ENCODE measurements around the gene YOD1.

The YOD1 gene

DNA sequence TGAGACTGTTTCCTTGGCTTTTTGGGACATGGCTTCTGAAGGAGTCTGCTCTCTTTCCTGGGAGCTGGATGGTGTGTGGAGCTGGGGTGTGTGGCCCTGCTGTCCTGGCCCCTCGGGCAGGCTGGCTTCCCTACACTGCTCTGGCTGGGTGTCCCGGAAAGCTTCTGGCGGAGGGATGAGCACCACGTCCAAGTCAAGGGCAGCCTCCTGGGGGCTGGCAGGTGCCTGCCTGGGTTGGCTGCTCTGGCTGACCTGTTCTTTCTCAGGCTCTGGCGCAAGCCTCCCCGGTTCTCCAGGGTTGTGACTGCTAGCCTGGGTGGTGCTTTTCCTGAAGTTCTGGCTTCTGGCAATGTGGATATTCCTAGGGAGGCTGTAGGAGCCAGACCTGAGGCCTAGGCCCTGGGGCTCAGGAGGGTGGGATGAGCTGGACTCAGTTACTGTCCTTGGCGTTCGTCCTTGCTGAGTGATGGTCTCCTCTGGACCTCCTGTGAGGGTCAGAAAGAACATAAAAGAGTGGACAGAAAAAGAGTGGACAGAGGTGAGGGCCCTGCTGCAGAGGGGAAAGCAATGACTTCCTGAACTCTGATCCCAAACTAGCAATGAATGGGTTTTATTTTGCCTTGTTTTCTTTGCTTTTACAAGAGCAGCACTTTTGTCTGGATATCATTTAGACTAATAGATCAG is 27.9 kb downstream of the YOD1 start:
- H3F3A ChIP-seq (ENCODE audit: control insufficient read depth, insufficient read depth) = no peaks in the 10 kb centered on the region
- no peaks in the 10 kb centered on the region for H3K9me3 ChIP-seq (ENCODE audit: control insufficient read depth, insufficient read depth, low read length)
- no peaks in the 10 kb centered on the region for H3K4me1 ChIP-seq (ENCODE audit: control insufficient read depth, low read length)
- H3K27ac ChIP-seq (ENCODE audit: low read depth, low read length) = no peak overlapping the region
- H3K4me2 ChIP-seq (ENCODE audit: low read length) = no peak overlapping the region
- no peaks in the 10 kb centered on the region for H3K9me2 ChIP-seq (replicated peaks; ENCODE audit: control insufficient read depth, low read length)
- H3K27me3 ChIP-seq (ENCODE audit: control insufficient read depth, low read length) = peaks cover 25% of the 10 kb centered on the region
- TF ChIP-seq, protein P1, sequence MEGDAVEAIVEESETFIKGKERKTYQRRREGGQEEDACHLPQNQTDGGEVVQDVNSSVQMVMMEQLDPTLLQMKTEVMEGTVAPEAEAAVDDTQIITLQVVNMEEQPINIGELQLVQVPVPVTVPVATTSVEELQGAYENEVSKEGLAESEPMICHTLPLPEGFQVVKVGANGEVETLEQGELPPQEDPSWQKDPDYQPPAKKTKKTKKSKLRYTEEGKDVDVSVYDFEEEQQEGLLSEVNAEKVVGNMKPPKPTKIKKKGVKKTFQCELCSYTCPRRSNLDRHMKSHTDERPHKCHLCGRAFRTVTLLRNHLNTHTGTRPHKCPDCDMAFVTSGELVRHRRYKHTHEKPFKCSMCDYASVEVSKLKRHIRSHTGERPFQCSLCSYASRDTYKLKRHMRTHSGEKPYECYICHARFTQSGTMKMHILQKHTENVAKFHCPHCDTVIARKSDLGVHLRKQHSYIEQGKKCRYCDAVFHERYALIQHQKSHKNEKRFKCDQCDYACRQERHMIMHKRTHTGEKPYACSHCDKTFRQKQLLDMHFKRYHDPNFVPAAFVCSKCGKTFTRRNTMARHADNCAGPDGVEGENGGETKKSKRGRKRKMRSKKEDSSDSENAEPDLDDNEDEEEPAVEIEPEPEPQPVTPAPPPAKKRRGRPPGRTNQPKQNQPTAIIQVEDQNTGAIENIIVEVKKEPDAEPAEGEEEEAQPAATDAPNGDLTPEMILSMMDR (IDR thresholded peaks at IDR 0.05; ENCODE audit: low read depth, low read length, poor library complexity, severe bottlenecking) = no peak
- TF ChIP-seq EZH2phosphoT487 (IDR thresholded peaks at IDR 0.05; ENCODE audit: borderline replicate concordance, low read length) = no peak
- H3K36me3 ChIP-seq (ENCODE audit: control insufficient read depth, low read length) = no peaks in the 10 kb centered on the region
- no peak overlapping the region for H3K4me3 ChIP-seq (ENCODE audit: low read length)
- no peaks in the 10 kb centered on the region for H4K20me1 ChIP-seq (ENCODE audit: control insufficient read depth, insufficient read depth, low read depth, low read length)
- no peaks in the 10 kb centered on the region for H3K79me2 ChIP-seq (ENCODE audit: control insufficient read depth, low read length)

DNA sequence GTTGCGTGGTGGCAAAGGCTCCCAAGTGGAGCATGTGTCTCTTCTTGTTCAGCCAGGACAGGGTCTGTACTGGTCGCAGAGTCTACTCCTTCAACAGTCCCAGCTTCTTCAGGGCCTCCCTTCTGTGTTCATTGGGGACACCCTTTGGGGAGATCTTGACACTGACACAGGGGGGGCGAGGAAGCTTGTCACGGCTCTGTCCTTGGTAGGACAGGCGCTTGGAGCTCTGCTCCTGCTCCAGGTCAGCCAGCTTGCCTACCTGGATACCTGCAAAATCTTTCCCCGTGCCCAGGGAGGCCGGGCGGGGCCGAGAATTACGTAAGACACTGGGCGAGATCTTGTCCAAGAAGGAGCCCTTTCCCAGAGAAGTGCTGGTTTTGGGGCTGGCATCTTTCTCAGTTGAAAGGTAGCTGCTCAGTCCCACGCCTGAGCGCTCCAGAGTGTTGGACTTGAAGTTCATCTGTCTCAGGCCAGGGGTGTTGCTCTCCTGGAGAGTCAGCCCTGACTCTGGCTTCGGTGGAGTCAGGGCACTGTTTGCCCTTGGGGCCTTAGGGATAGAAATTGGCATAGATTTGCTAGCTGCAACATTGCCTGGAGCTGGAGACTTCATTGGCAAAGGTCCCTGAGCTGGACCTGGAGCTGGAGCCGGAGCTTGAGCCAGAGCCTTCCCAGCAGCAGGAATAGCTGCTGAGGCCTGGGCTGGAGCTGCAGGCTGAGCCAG is 29.0 kb downstream of the YOD1 start:
- H3K4me1 ChIP-seq (ENCODE audit: control insufficient read depth, low read length) = no peaks in the 10 kb centered on the region
- H3K27ac ChIP-seq (ENCODE audit: low read depth, low read length) = no peak overlapping the region
- no peaks in the 10 kb centered on the region for H3K36me3 ChIP-seq (ENCODE audit: control insufficient read depth, low read length)
- H4K20me1 ChIP-seq (ENCODE audit: control insufficient read depth, insufficient read depth, low read depth, low read length) = no peaks in the 10 kb centered on the region
- no peaks in the 10 kb centered on the region for H3K9me3 ChIP-seq (ENCODE audit: control insufficient read depth, insufficient read depth, low read length)
- no peaks in the 10 kb centered on the region for H3F3A ChIP-seq (ENCODE audit: control insufficient read depth, insufficient read depth)
- peaks cover 27% of the 10 kb centered on the region for H3K27me3 ChIP-seq (ENCODE audit: control insufficient read depth, low read length)
- TF ChIP-seq, protein P1 (IDR thresholded peaks at IDR 0.05; ENCODE audit: low read depth, low read length, poor library complexity, severe bottlenecking) = no peak
- no peak for TF ChIP-seq EZH2phosphoT487 (IDR thresholded peaks at IDR 0.05; ENCODE audit: borderline replicate concordance, low read length)
- H3K4me3 ChIP-seq (ENCODE audit: low read length) = no peak overlapping the region
- H3K79me2 ChIP-seq (ENCODE audit: control insufficient read depth, low read length) = no peaks in the 10 kb centered on the region
- no peak overlapping the region for H3K4me2 ChIP-seq (ENCODE audit: low read length)
- no peaks in the 10 kb centered on the region for H3K9me2 ChIP-seq (replicated peaks; ENCODE audit: control insufficient read depth, low read length)

DNA sequence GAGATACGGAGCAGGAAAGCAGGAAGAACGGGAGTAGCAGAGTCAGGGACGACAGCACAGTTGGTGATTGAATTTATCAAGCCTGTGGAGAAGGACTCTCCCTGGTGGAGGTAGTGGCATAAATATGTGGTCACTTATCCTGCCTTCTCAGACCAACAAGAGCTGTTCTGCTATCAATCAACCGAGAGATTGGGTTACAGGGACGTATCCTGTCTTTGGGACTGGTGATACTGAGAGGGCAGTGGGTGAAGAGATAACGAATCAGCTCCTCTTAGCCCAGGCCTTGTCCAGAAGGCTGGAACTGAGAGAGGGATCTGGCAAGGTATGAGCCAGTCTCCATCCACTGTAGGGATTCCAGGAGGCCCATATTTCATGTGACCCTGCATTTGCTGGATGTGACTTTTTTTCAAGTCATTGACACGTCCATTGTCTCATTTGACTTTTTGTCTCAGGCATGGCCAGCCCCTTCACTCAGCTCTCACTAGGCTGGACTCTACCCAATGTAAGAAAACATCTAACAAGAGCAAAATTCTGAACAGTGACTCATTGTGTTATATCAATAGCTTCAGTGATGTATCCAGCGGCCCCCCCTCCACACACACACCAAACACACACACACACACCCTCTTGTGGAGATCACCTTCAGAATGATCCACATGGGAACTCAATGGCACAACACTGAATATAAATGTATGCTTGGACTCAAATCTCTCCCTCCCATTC is 29.7 kb downstream of the YOD1 start:
- no peaks in the 10 kb centered on the region for H3K36me3 ChIP-seq (ENCODE audit: control insufficient read depth, low read length)
- no peak overlapping the region for H3K27ac ChIP-seq (ENCODE audit: low read depth, low read length)
- H3K4me2 ChIP-seq (ENCODE audit: low read length) = no peak overlapping the region

More for the DNA sequence above, 29.7 kb downstream of the YOD1 start:
- H3K4me3 ChIP-seq (ENCODE audit: low read length) = no peak overlapping the region
- no peaks in the 10 kb centered on the region for H3K9me2 ChIP-seq (replicated peaks; ENCODE audit: control insufficient read depth, low read length)
- TF ChIP-seq EZH2phosphoT487 (IDR thresholded peaks at IDR 0.05; ENCODE audit: borderline replicate concordance, low read length) = no peak
- TF ChIP-seq, protein P1 (IDR thresholded peaks at IDR 0.05; ENCODE audit: low read depth, low read length, poor library complexity, severe bottlenecking) = no peak
- H3K27me3 ChIP-seq (ENCODE audit: control insufficient read depth, low read length) = peaks cover 27% of the 10 kb centered on the region
- no peaks in the 10 kb centered on the region for H3F3A ChIP-seq (ENCODE audit: control insufficient read depth, insufficient read depth)
- no peaks in the 10 kb centered on the region for H3K9me3 ChIP-seq (ENCODE audit: control insufficient read depth, insufficient read depth, low read length)
- no peaks in the 10 kb centered on the region for H4K20me1 ChIP-seq (ENCODE audit: control insufficient read depth, insufficient read depth, low read depth, low read length)
- H3K4me1 ChIP-seq (ENCODE audit: control insufficient read depth, low read length) = no peaks in the 10 kb centered on the region
- no peaks in the 10 kb centered on the region for H3K79me2 ChIP-seq (ENCODE audit: control insufficient read depth, low read length)

Data from DOHH2 (cell line).